GM23338 (cell line): ENCODE results near the gene MEF2D. TPM values are rescaled to one million over a fixed set of nuclear protein-coding genes. Genes with fewer than 3 reads are reported as not detected.

Source experiments
- ATAC-seq: fragments of 200-7000 bp; cut with Tn5 transposase; 3 replicates; pipeline ENCODE4 v1.9.1; 2020
- DNase-seq: peaks from one replicate; pipeline ENCODE4 v3.0.0-alpha.2; 2015; ENCODE audit warnings: low spot score
- H2AFZ ChIP-seq: fragments of 200-600 bp; sonication (generic); 2 replicates; pipeline ENCODE4 v1.8.0; 2016; ENCODE audit warnings: antibody characterized with exemption, mild to moderate bottlenecking, moderate library complexity
- H3F3A ChIP-seq: fragments of 200-600 bp; sonication (generic); replicated peaks from 2 replicates; pipeline ENCODE4 v1.8.0; 2017; ENCODE audit warnings: antibody characterized with exemption, mixed run types, low read depth
- H3K27ac ChIP-seq: fragments of 200-600 bp; sonication (generic); 2 replicates; pipeline ENCODE4 v1.6.1; 2016; ENCODE audit warnings: low read depth
- H3K27me3 ChIP-seq: fragments of 200-600 bp; sonication (generic); 2 replicates; pipeline ENCODE4 v1.8.0; 2016; ENCODE audit warnings: mild to moderate bottlenecking, mixed run types, moderate library complexity; ENCODE audit not compliant: insufficient read depth
- H3K36me3 ChIP-seq: fragments of 200-600 bp; sonication (generic); 2 replicates; pipeline ENCODE4 v1.8.0; 2016; ENCODE audit warnings: mild to moderate bottlenecking; ENCODE audit not compliant: insufficient read depth
- H3K4me1 ChIP-seq: fragments of 200-600 bp; sonication (generic); 2 replicates; pipeline ENCODE4 v1.8.0; 2016; ENCODE audit warnings: mild to moderate bottlenecking, moderate library complexity; ENCODE audit not compliant: insufficient read depth
- H3K4me2 ChIP-seq: fragments of 200-600 bp; sonication (generic); 2 replicates; pipeline ENCODE4 v1.7.1; 2017; ENCODE audit warnings: mixed run types
- H3K4me3 ChIP-seq: fragments of 200-600 bp; sonication (generic); 2 replicates; pipeline ENCODE4 v1.6.1; 2016; ENCODE audit warnings: mixed run types
- H3K79me2 ChIP-seq: fragments of 200-600 bp; sonication (generic); replicated peaks from 2 replicates; pipeline ENCODE4 v1.8.0; 2017; ENCODE audit warnings: mild to moderate bottlenecking; ENCODE audit not compliant: insufficient read depth
- H3K9me2 ChIP-seq: fragments of 200-600 bp; sonication (generic); 2 replicates; pipeline ENCODE4 v1.8.0; 2017; ENCODE audit not compliant: insufficient read depth
- H4K20me1 ChIP-seq: fragments of 200-600 bp; sonication (generic); replicated peaks from 2 replicates; pipeline ENCODE4 v1.8.0; 2017; ENCODE audit warnings: mild to moderate bottlenecking; ENCODE audit not compliant: insufficient read depth
- H3K27ac Mint-ChIP-seq: 2 replicates; pipeline ENCODE4 v1.8.0; 2020; ENCODE audit warnings: inconsistent platforms, mild to moderate bottlenecking, moderate library complexity, mixed read lengths
- H3K27me3 Mint-ChIP-seq: 3 replicates; pipeline ENCODE4 v1.8.0; 2022; ENCODE audit warnings: low read depth, mild to moderate bottlenecking, moderate library complexity, mixed read lengths, inconsistent platforms; ENCODE audit not compliant: insufficient read depth, poor library complexity
- H3K36me3 Mint-ChIP-seq: 3 replicates; pipeline ENCODE4 v1.8.0; 2021; ENCODE audit warnings: low read depth, mild to moderate bottlenecking, inconsistent platforms, moderate library complexity, mixed read lengths
- H3K4me1 Mint-ChIP-seq: 3 replicates; pipeline ENCODE4 v1.8.0; 2020; ENCODE audit warnings: mild to moderate bottlenecking, inconsistent platforms, mixed read lengths
- H3K4me3 Mint-ChIP-seq: 3 replicates; pipeline ENCODE4 v1.8.0; 2021; ENCODE audit warnings: moderate library complexity, mild to moderate bottlenecking, inconsistent platforms, mixed read lengths
- H3K9me3 Mint-ChIP-seq: 3 replicates; pipeline ENCODE4 v1.8.0; 2020; ENCODE audit warnings: moderate library complexity, mild to moderate bottlenecking, inconsistent platforms, mixed read lengths
- CREB1 ChIP-seq: fragments of 250-450 bp; sonication (Bioruptor Pico); IDR thresholded peaks from 2 replicates; pipeline ENCODE4 v1.5.0; 2020; ENCODE audit warnings: low read depth, mild to moderate bottlenecking, moderate library complexity
- EZH2 ChIP-seq: fragments of 200-600 bp; sonication (generic); IDR thresholded peaks from one replicate; pipeline ENCODE4 v1.8.0; 2017; ENCODE audit warnings: antibody characterized with exemption, mild to moderate bottlenecking, low read depth; ENCODE audit not compliant: unreplicated experiment
- EZH2phosphoT487 ChIP-seq: fragments of 200-600 bp; sonication (generic); IDR thresholded peaks from one replicate; pipeline ENCODE4 v1.8.1; 2018; ENCODE audit warnings: antibody characterized with exemption; ENCODE audit not compliant: unreplicated experiment
- JUNB ChIP-seq: IDR thresholded peaks from one replicate; pipeline ENCODE4 v1.6.1; 2016; ENCODE audit warnings: antibody characterized with exemption; ENCODE audit not compliant: unreplicated experiment
- NANOG ChIP-seq: IDR thresholded peaks from 2 replicates; pipeline ENCODE4 v1.6.1; 2016; ENCODE audit warnings: antibody characterized with exemption, borderline replicate concordance
- POLR2AphosphoS5 ChIP-seq: IDR thresholded peaks from 2 replicates; pipeline ENCODE4 v1.6.1; 2016; ENCODE audit warnings: antibody characterized with exemption, low read depth
- STAT1 ChIP-seq: IDR thresholded peaks from one replicate; pipeline ENCODE4 v1.6.1; 2016; ENCODE audit warnings: antibody characterized with exemption; ENCODE audit not compliant: unreplicated experiment
- ZNF114 ChIP-seq: fragments of 250-450 bp; sonication (Bioruptor Pico); IDR thresholded peaks from 2 replicates; pipeline ENCODE4 v1.5.0; 2020; ENCODE audit warnings: mild to moderate bottlenecking, moderate library complexity
- ZNF331 ChIP-seq: fragments of 250-450 bp; sonication (Bioruptor Pico); IDR thresholded peaks from 2 replicates; pipeline ENCODE4 v1.5.0; 2020; ENCODE audit warnings: low read depth, mild to moderate bottlenecking, moderate library complexity
- polyA plus RNA-seq: library from polyadenylated mRNA; unstranded; fragments of >200 nt; fragmentation: Nextera tagmentation; extraction: Ambion mirVana; gene quantifications from 2 replicates; pipeline ENCODE4 v1.2.1, GENCODE V29; 2016
- total RNA-seq: library from RNA; depleted of rRNA; stranded (reverse); fragments of >200 nt; shearing (Covaris generic); gene quantifications from 2 replicates; pipeline ENCODE4 v1.2.3, GENCODE V29; 2014
- TF ChIP-seq, protein P1 (sequence below): IDR thresholded peaks from 2 replicates; pipeline ENCODE4 v1.6.1; 2016; ENCODE audit warnings: antibody characterized with exemption
- TF ChIP-seq, protein P2 (sequence below): IDR thresholded peaks from one replicate; pipeline ENCODE4 v1.6.1; 2018; ENCODE audit warnings: antibody characterized with exemption; ENCODE audit not compliant: unreplicated experiment
- TF ChIP-seq, protein P3 (sequence below): fragments of 250-450 bp; sonication (Bioruptor Pico); IDR thresholded peaks from 2 replicates; pipeline ENCODE4 v1.5.0; 2020; ENCODE audit warnings: mild to moderate bottlenecking, moderate library complexity
- TF ChIP-seq, protein P4 (sequence below), 2 experiments: fragments of 200-600 bp in 1 of 2; sonication (generic) in 1 of 2; conservative IDR thresholded peaks; 2 replicates each; pipeline versions ENCODE4 v1.5.1 to v1.6.1; 2016 to 2017; ENCODE audit warnings: antibody characterized with exemption in 2 of 2, low read depth in 2 of 2, mild to moderate bottlenecking in 2 of 2, moderate library complexity in 1 of 2

Gene MEF2D
- total and polyA plus RNA-seq, 2 experiments from 2014 or later = 10.6 to 15.5 TPM

DNA sequence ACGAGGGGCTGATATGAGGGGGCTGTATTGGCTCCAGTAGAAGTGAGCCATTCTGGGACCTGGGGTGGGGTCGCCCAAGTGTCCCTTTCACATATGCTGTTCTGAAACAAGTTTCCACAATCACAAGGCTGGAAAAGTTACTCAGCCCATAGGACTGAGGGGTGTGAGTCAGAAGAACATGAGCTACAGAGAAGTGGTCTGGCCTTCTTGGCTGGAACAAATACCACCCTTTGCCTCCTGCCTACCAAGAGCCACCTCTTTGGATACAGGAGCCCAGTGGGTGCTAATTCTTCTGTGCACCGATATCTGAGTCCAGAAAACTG is 42.4 kb downstream of the MEF2D start:
- H3K36me3 Mint-ChIP-seq = no peaks in the 10 kb centered on the region
- no peak for DNase-seq
- H3K4me3 Mint-ChIP-seq = peak overlapping the region; percentile 44; the same call in 1 of the 3 replicates
- Histone ChIP-seq H3K36me3 (no peaks in the 10 kb centered on the region), H3K27ac (no peak overlapping the region), H3K9me2 (no peaks in the 10 kb centered on the region), H3K4me3 (no peak overlapping the region), H3K4me2 (no peak overlapping the region; the same call in 1 of the 2 replicates), H3F3A (0 out of 2 replicates have a peak, but pooled peaks cover 15% of the 10 kb centered on the region), H3K79me2 (no peaks in the 10 kb centered on the region), H2AFZ (no peak overlapping the region), H3K4me1 (peaks cover 2% of the 10 kb centered on the region), H3K27me3 (no peaks in the 10 kb centered on the region), H4K20me1 (no peaks in the 10 kb centered on the region)
- no peak for ATAC-seq
- H3K27ac Mint-ChIP-seq = no peak overlapping the region
- H3K27me3 Mint-ChIP-seq = peaks cover 8% of the 10 kb centered on the region
- TF ChIP-seq, protein P1, sequence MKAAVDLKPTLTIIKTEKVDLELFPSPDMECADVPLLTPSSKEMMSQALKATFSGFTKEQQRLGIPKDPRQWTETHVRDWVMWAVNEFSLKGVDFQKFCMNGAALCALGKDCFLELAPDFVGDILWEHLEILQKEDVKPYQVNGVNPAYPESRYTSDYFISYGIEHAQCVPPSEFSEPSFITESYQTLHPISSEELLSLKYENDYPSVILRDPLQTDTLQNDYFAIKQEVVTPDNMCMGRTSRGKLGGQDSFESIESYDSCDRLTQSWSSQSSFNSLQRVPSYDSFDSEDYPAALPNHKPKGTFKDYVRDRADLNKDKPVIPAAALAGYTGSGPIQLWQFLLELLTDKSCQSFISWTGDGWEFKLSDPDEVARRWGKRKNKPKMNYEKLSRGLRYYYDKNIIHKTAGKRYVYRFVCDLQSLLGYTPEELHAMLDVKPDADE = no peak
- TF ChIP-seq EZH2phosphoT487 = no peak
- TF ChIP-seq POLR2AphosphoS5 = no peak
- TF ChIP-seq EZH2 = no peak
- no peak for TF ChIP-seq CREB1
- TF ChIP-seq, protein P2, sequence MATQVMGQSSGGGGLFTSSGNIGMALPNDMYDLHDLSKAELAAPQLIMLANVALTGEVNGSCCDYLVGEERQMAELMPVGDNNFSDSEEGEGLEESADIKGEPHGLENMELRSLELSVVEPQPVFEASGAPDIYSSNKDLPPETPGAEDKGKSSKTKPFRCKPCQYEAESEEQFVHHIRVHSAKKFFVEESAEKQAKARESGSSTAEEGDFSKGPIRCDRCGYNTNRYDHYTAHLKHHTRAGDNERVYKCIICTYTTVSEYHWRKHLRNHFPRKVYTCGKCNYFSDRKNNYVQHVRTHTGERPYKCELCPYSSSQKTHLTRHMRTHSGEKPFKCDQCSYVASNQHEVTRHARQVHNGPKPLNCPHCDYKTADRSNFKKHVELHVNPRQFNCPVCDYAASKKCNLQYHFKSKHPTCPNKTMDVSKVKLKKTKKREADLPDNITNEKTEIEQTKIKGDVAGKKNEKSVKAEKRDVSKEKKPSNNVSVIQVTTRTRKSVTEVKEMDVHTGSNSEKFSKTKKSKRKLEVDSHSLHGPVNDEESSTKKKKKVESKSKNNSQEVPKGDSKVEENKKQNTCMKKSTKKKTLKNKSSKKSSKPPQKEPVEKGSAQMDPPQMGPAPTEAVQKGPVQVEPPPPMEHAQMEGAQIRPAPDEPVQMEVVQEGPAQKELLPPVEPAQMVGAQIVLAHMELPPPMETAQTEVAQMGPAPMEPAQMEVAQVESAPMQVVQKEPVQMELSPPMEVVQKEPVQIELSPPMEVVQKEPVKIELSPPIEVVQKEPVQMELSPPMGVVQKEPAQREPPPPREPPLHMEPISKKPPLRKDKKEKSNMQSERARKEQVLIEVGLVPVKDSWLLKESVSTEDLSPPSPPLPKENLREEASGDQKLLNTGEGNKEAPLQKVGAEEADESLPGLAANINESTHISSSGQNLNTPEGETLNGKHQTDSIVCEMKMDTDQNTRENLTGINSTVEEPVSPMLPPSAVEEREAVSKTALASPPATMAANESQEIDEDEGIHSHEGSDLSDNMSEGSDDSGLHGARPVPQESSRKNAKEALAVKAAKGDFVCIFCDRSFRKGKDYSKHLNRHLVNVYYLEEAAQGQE = no peak
- TF ChIP-seq JUNB = no peak
- TF ChIP-seq, protein P3, sequence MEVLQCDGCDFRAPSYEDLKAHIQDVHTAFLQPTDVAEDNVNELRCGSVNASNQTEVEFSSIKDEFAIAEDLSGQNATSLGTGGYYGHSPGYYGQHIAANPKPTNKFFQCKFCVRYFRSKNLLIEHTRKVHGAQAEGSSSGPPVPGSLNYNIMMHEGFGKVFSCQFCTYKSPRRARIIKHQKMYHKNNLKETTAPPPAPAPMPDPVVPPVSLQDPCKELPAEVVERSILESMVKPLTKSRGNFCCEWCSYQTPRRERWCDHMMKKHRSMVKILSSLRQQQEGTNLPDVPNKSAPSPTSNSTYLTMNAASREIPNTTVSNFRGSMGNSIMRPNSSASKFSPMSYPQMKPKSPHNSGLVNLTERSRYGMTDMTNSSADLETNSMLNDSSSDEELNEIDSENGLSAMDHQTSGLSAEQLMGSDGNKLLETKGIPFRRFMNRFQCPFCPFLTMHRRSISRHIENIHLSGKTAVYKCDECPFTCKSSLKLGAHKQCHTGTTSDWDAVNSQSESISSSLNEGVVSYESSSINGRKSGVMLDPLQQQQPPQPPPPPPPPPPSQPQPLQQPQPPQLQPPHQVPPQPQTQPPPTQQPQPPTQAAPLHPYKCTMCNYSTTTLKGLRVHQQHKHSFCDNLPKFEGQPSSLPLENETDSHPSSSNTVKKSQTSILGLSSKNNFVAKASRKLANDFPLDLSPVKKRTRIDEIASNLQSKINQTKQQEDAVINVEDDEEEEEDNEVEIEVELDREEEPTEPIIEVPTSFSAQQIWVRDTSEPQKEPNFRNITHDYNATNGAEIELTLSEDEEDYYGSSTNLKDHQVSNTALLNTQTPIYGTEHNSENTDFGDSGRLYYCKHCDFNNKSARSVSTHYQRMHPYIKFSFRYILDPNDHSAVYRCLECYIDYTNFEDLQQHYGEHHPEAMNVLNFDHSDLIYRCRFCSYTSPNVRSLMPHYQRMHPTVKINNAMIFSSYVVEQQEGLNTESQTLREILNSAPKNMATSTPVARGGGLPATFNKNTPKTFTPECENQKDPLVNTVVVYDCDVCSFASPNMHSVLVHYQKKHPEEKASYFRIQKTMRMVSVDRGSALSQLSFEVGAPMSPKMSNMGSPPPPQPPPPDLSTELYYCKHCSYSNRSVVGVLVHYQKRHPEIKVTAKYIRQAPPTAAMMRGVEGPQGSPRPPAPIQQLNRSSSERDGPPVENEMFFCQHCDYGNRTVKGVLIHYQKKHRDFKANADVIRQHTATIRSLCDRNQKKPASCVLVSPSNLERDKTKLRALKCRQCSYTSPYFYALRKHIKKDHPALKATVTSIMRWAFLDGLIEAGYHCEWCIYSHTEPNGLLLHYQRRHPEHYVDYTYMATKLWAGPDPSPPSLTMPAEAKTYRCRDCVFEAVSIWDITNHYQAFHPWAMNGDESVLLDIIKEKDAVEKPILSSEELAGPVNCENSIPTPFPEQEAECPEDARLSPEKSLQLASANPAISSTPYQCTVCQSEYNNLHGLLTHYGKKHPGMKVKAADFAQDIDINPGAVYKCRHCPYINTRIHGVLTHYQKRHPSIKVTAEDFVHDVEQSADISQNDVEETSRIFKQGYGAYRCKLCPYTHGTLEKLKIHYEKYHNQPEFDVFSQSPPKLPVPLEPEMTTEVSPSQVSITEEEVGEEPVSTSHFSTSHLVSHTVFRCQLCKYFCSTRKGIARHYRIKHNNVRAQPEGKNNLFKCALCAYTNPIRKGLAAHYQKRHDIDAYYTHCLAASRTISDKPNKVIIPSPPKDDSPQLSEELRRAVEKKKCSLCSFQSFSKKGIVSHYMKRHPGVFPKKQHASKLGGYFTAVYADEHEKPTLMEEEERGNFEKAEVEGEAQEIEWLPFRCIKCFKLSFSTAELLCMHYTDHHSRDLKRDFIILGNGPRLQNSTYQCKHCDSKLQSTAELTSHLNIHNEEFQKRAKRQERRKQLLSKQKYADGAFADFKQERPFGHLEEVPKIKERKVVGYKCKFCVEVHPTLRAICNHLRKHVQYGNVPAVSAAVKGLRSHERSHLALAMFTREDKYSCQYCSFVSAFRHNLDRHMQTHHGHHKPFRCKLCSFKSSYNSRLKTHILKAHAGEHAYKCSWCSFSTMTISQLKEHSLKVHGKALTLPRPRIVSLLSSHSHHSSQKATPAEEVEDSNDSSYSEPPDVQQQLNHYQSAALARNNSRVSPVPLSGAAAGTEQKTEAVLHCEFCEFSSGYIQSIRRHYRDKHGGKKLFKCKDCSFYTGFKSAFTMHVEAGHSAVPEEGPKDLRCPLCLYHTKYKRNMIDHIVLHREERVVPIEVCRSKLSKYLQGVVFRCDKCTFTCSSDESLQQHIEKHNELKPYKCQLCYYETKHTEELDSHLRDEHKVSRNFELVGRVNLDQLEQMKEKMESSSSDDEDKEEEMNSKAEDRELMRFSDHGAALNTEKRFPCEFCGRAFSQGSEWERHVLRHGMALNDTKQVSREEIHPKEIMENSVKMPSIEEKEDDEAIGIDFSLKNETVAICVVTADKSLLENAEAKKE = no peak
- no peak for TF ChIP-seq NANOG
- TF ChIP-seq ZNF331 (CRISPR knock-in tag) = no peak
- TF ChIP-seq, protein P4, sequence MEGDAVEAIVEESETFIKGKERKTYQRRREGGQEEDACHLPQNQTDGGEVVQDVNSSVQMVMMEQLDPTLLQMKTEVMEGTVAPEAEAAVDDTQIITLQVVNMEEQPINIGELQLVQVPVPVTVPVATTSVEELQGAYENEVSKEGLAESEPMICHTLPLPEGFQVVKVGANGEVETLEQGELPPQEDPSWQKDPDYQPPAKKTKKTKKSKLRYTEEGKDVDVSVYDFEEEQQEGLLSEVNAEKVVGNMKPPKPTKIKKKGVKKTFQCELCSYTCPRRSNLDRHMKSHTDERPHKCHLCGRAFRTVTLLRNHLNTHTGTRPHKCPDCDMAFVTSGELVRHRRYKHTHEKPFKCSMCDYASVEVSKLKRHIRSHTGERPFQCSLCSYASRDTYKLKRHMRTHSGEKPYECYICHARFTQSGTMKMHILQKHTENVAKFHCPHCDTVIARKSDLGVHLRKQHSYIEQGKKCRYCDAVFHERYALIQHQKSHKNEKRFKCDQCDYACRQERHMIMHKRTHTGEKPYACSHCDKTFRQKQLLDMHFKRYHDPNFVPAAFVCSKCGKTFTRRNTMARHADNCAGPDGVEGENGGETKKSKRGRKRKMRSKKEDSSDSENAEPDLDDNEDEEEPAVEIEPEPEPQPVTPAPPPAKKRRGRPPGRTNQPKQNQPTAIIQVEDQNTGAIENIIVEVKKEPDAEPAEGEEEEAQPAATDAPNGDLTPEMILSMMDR (conservative IDR thresholded peaks at IDR 0.05; ENCODE audit: low read depth in 2 of 2) = no peak
- TF ChIP-seq ZNF114 (CRISPR knock-in tag) = no peak
- no peak for TF ChIP-seq STAT1
- peaks cover 10% of the 10 kb centered on the region for H3K4me1 Mint-ChIP-seq
- no peaks in the 10 kb centered on the region for H3K9me3 Mint-ChIP-seq
